Fibroblast of pulmonary artery (primary cell): ENCODE measurements around the gene AKR1A1.
A peak's percentile ranks its signal among the peaks of the same experiment; 100 is the strongest.

Experiments
- DNase-seq: peaks from one replicate; pipeline ENCODE4 v3.0.0-alpha.2; 2010; ENCODE audit warnings: low read depth
- H3K4me3 ChIP-seq: replicated peaks from 2 replicates; pipeline ENCODE4 v1.5.1; 2011; ENCODE audit warnings: low read depth, mild to moderate bottlenecking, control low read depth, low read length, moderate library complexity
- CTCF ChIP-seq: IDR thresholded peaks from 2 replicates; pipeline ENCODE4 v1.5.1; 2011; ENCODE audit warnings: mild to moderate bottlenecking, control low read depth, low read length, inconsistent platforms; ENCODE audit errors: missing control alignments

AKR1A1 gene

GRCh38 chr1:45550401-45551351, at the start of gene AKR1A1:
Gene AKR1A1 (plus strand): TSS chr1:45550826. CDS start chr1:45561795, 10,969 bp downstream.
- peak within 1 kb of the TSS; percentile 97 for H3K4me3 ChIP-seq
- TF ChIP-seq CTCF, result no peak
- DNase-seq, result peak; percentile 81

- no peak for TF ChIP-seq CTCF
- no peak for DNase-seq
- no peak overlapping the region for H3K4me3 ChIP-seq
Observed at GRCh38 chr1:45501505-45501859, 49.1 kb upstream of the AKR1A1 start.

GRCh38 chr1:45503462-45504360, 46.9 kb upstream of the AKR1A1 start:
- H3K4me3 ChIP-seq, result no peak overlapping the region
- DNase-seq, result no peak
- no peak for TF ChIP-seq CTCF

- no peak for DNase-seq
- H3K4me3 ChIP-seq, result no peak overlapping the region
- TF ChIP-seq CTCF, result no peak
Observed at GRCh38 chr1:45507195-45507594, 43.4 kb upstream of the AKR1A1 start.

- DNase-seq, result no peak
- no peak overlapping the region for H3K4me3 ChIP-seq
- no peak for TF ChIP-seq CTCF
Observed at GRCh38 chr1:45507893-45508292, 42.7 kb upstream of the AKR1A1 start.

- peak; percentile 31 for DNase-seq
- TF ChIP-seq CTCF, result peak; percentile 9
- H3K4me3 ChIP-seq, result no peak overlapping the region
Observed at GRCh38 chr1:45508295-45509151, 42.1 kb upstream of the AKR1A1 start.
